ENCODE measurements around the gene SIRPA. TPM values are rescaled to one million over a fixed set of nuclear protein-coding genes. Genes with fewer than 3 reads are reported as not detected.

The SIRPA gene
- total and polyA plus RNA-seq, 2 of the 8 experiments (the other 6 are each of a cell fraction or from before 2014, with no cell fraction given), result 3.9 to 4.3 TPM

- TF ChIP-seq, protein P1, sequence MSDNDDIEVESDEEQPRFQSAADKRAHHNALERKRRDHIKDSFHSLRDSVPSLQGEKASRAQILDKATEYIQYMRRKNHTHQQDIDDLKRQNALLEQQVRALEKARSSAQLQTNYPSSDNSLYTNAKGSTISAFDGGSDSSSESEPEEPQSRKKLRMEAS (IDR thresholded peaks at IDR 0.05), result no peak
- no peak for TF ChIP-seq GTF2F1 (IDR thresholded peaks at IDR 0.05; ENCODE audit: borderline replicate concordance, low read depth, low read length)
These were observed 34.8 kb upstream of the SIRPA start (continued) for GRCh38 chr20:1860446-1860845.
